ENCODE results near the gene REG1B. TPM values are rescaled to one million over a fixed set of nuclear protein-coding genes. Genes with fewer than 3 reads are reported as not detected.

REG1B gene
- polyA plus RNA-seq, 1 of the 3 experiments (the other 2 are of a cell fraction), result not detected

GRCh38 chr2:79105259-79105658 is 17.5 kb upstream of the REG1B start:
- no peaks in the 10 kb centered on the region for H3K36me3 ChIP-seq (replicated peaks in 1 of 2; ENCODE audit: control insufficient read depth in 1 of 2, insufficient read depth in 2 of 2, low read length in 1 of 2)
- CTCF ChIA-PET, result no interaction called here
- no peaks in the 10 kb centered on the region for H3K4me1 ChIP-seq (ENCODE audit: control insufficient read depth in 1 of 2, insufficient read depth in 2 of 2, low read depth in 1 of 2, low read length in 1 of 2)
- no peaks in the 10 kb centered on the region for H3K27me3 ChIP-seq (ENCODE audit: insufficient read depth)
- POLR2A ChIA-PET, result no interaction called here
- 0 out of 2 replicates have a peak, but pooled peaks cover 3% of the 10 kb centered on the region for H3K9me3 ChIP-seq
- TF ChIP-seq GATA2 (CRISPR knock-in tag; IDR thresholded peaks at IDR 0.05) (no peak), RAD21 (IDR thresholded peaks at IDR 0.05; ENCODE audit: low read length) (no peak), SMC3 (IDR thresholded peaks at IDR 0.05; ENCODE audit: low read depth, low read length) (no peak), YY1 (IDR thresholded peaks at IDR 0.05; ENCODE audit: low read depth) (no peak), TEAD4 (IDR thresholded peaks at IDR 0.05; ENCODE audit: borderline replicate concordance, insufficient read depth) (no peak), IRF3 (IDR thresholded peaks at IDR 0.05; ENCODE audit: low read depth, low read length) (no peak), MXI1 (IDR thresholded peaks at IDR 0.05; ENCODE audit: low read depth, low read length) (no peak), TCF12 (IDR thresholded peaks at IDR 0.05) (no peak), TAF1 (IDR thresholded peaks at IDR 0.05; ENCODE audit: borderline replicate concordance, low read depth, low read length) (no peak), CHD2 (IDR thresholded peaks at IDR 0.05; ENCODE audit: low read length, partially characterized antibody) (no peak), MAX (IDR thresholded peaks at IDR 0.05; ENCODE audit: low read depth) (no peak), EZH2phosphoT487 (IDR thresholded peaks at IDR 0.05; ENCODE audit: borderline replicate concordance, low read depth) (no peak), ELF1 (IDR thresholded peaks at IDR 0.05) (no peak), NFIC (IDR thresholded peaks at IDR 0.05; ENCODE audit: borderline replicate concordance) (no peak), FOSL2 (IDR thresholded peaks at IDR 0.05; ENCODE audit: borderline replicate concordance, low read depth) (no peak), REST (IDR thresholded peaks at IDR 0.05; ENCODE audit: low read depth, low read length) (no peak), FOXJ3 (CRISPR knock-in tag; IDR thresholded peaks at IDR 0.05) (no peak), RXRA (IDR thresholded peaks at IDR 0.05; ENCODE audit: borderline replicate concordance, low read depth) (no peak)
- no peak overlapping the region for H3K9ac ChIP-seq
- H3K9me2 ChIP-seq, result no peaks in the 10 kb centered on the region
- no peak for DNase-seq
- H3K79me2 ChIP-seq (ENCODE audit: insufficient read depth), result no peaks in the 10 kb centered on the region
- no peak overlapping the region for H3K4me3 ChIP-seq (ENCODE audit: low read depth in 2 of 2, low read length in 1 of 2)
- H3F3A ChIP-seq (replicated peaks; ENCODE audit: insufficient read depth), result no peaks in the 10 kb centered on the region
- H2AFZ ChIP-seq (ENCODE audit: low read depth), result no peak overlapping the region
- 14% methylated on average over 2 of the region's 2 CpGs for WGBS (ENCODE audit: low lambda C conversion rate)
- H4K20me1 ChIP-seq (ENCODE audit: insufficient read depth), result no peaks in the 10 kb centered on the region
- H3K27ac ChIP-seq (ENCODE audit: low read depth in 2 of 2, low read length in 1 of 2), result no peak overlapping the region
- H3K4me2 ChIP-seq, result no peak overlapping the region

Measured in SK-N-SH (cell line).